Muscle layer of duodenum (tissue), 2 donors: ENCODE data around the gene MBNL3.
A peak's percentile ranks its signal among the peaks of the same experiment; 100 is the strongest.

Experiments
- H3K27ac ChIP-seq: one replicate; pipeline ENCODE4 v1.7.0; 2013; ENCODE audit warnings: mild to moderate bottlenecking, low read length
- H3K27me3 ChIP-seq: one replicate; pipeline ENCODE4 v1.7.0; 2013; ENCODE audit warnings: low read depth, mild to moderate bottlenecking, control low read depth, low read length
- H3K36me3 ChIP-seq, 2 donors: one replicate each; pipeline ENCODE4 v1.7.0; 2013; ENCODE audit warnings: low read length in 2 of 2, control low read depth in 1 of 2, mild to moderate bottlenecking in 1 of 2; ENCODE audit not compliant: insufficient read depth in 2 of 2, control insufficient read depth in 1 of 2
- H3K4me1 ChIP-seq, 2 donors: one replicate each; pipeline ENCODE4 v1.7.0; 2013; ENCODE audit warnings: low read length in 2 of 2, mild to moderate bottlenecking in 2 of 2, control low read depth in 1 of 2, moderate library complexity in 1 of 2; ENCODE audit not compliant: insufficient read depth in 2 of 2, control insufficient read depth in 1 of 2
- H3K4me3 ChIP-seq, 2 donors: one replicate each; pipeline ENCODE4 v1.7.0; 2013; ENCODE audit warnings: low read length in 2 of 2, low read depth in 1 of 2, mild to moderate bottlenecking in 1 of 2
- H3K9me3 ChIP-seq, 2 donors: one replicate each; pipeline ENCODE4 v1.7.0; 2013; ENCODE audit warnings: low read length in 2 of 2, control low read depth in 1 of 2, mild to moderate bottlenecking in 1 of 2; ENCODE audit not compliant: control insufficient read depth in 1 of 2
- donor health status: healthy.

MBNL3 gene, protein sequence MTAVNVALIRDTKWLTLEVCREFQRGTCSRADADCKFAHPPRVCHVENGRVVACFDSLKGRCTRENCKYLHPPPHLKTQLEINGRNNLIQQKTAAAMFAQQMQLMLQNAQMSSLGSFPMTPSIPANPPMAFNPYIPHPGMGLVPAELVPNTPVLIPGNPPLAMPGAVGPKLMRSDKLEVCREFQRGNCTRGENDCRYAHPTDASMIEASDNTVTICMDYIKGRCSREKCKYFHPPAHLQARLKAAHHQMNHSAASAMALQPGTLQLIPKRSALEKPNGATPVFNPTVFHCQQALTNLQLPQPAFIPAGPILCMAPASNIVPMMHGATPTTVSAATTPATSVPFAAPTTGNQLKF

GRCh38 chrX:132488819-132489577 is at the start of gene MBNL3:
TSS of gene MBNL3 (minus strand) at chrX:132489038. CDS start at chrX:132439611, 49,427 bp downstream.
- Histone ChIP-seq H3K27me3 (no peaks in the 10 kb centered on the region), H3K36me3 (no peaks in the 10 kb centered on the region), H3K4me3 (peak within 1 kb of the TSS; percentile 72 to 74), H3K27ac (peak within 1 kb of the TSS; percentile 72), H3K4me1 (peaks cover 3 to 4% of the 10 kb centered on the region in 2 donors), H3K9me3 (no peaks in the 10 kb centered on the region)

DNA sequence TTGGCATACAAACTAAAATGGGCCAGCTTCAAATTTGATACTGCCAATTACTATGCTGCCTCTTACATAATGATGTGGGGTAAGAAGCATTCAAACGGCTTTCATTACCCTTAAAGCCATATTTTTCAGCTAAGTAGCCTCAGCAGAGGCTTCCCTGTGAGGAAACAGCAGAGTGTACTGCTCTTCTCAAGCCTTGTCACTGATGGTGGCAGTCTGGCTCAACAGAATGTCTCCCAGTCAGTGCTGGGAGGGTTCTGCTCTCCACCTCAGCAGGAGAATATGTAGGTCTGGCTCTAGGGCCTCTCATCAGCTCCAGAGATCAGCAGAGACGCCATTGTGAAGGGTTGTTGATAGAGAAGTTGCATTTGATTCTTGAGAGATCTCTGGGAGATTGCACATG is 44.6 kb upstream of the MBNL3 start:
- no peak overlapping the region for H3K27ac ChIP-seq
- no peaks in the 10 kb centered on the region for H3K27me3 ChIP-seq
- H3K4me1 ChIP-seq, result no peaks in the 10 kb centered on the region

DNA sequence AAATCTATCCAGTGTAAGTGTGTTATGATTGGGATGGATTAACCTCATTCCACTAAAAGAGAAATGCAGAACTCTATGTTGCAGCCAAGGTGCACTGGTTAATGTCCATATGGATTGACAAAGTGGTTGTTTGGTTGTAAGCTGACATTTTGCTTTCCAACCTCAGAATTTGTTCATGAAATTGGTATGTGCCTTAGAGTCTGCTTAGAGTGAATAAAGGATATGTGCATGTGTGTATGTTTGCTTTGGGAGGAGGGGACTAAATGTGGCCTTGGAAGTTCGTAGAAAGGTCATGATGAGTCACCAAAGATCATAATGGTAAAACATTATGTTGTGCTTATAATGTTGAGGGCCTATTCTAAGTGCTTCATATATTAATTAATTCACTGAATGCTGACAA is 44.1 kb upstream of the MBNL3 start:
- Histone ChIP-seq H3K27me3 (no peaks in the 10 kb centered on the region), H3K27ac (no peak overlapping the region), H3K36me3 (no peaks in the 10 kb centered on the region)

More for the DNA sequence above, 44.6 kb upstream of the MBNL3 start:
- Histone ChIP-seq H3K36me3 (no peaks in the 10 kb centered on the region), H3K9me3 (no peaks in the 10 kb centered on the region), H3K4me3 (no peak overlapping the region)

GRCh38 chrX:132532097-132532496 is 43.3 kb upstream of the MBNL3 start:
- H3K27me3 ChIP-seq, result no peaks in the 10 kb centered on the region

More for the DNA sequence above, 44.1 kb upstream of the MBNL3 start:
- no peaks in the 10 kb centered on the region for H3K9me3 ChIP-seq
- H3K4me1 ChIP-seq, result no peaks in the 10 kb centered on the region
- no peak overlapping the region for H3K4me3 ChIP-seq

DNA sequence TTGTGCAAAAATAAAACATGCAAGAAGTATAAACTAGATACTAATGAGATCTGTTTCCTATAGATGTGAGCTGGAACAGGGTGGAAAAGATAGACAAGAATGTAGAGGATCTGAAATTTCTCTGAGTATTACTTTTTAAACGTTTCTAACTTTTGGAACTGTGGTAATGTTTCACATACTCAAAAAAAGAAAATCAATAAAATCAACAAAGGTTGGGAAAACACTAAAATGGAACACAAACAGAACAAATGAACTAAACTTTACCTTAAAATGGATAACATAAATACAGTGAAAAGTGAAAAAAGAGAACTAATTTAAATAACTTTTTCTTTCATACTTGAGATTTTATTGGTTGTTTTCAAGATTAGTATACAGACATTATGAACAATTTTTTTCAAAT is 32.0 kb upstream of the MBNL3 start:
- Histone ChIP-seq H3K4me3 (no peak overlapping the region), H3K9me3 (no peaks in the 10 kb centered on the region), H3K27me3 (no peaks in the 10 kb centered on the region), H3K27ac (no peak overlapping the region), H3K4me1 (no peaks in the 10 kb centered on the region), H3K36me3 (no peaks in the 10 kb centered on the region)

More at GRCh38 chrX:132532097-132532496, 43.3 kb upstream of the MBNL3 start:
- H3K4me1 ChIP-seq, result no peaks in the 10 kb centered on the region
- H3K4me3 ChIP-seq, result no peak overlapping the region
- no peaks in the 10 kb centered on the region for H3K9me3 ChIP-seq
- H3K36me3 ChIP-seq, result no peaks in the 10 kb centered on the region
- no peak overlapping the region for H3K27ac ChIP-seq

- no peak overlapping the region for H3K27ac ChIP-seq
- H3K4me3 ChIP-seq, result no peak overlapping the region
Measured at GRCh38 chrX:132520213-132520612, 31.4 kb upstream of the MBNL3 start.

GRCh38 chrX:132518401-132518800 is 29.6 kb upstream of the MBNL3 start:
- Histone ChIP-seq H3K4me3 (no peak overlapping the region), H3K9me3 (no peaks in the 10 kb centered on the region)

More at GRCh38 chrX:132520213-132520612, 31.4 kb upstream of the MBNL3 start:
- no peaks in the 10 kb centered on the region for H3K4me1 ChIP-seq
- H3K27me3 ChIP-seq, result no peaks in the 10 kb centered on the region
- no peaks in the 10 kb centered on the region for H3K9me3 ChIP-seq
- no peaks in the 10 kb centered on the region for H3K36me3 ChIP-seq

GRCh38 chrX:132508834-132509233 is 20.0 kb upstream of the MBNL3 start:
- Histone ChIP-seq H3K36me3 (no peaks in the 10 kb centered on the region), H3K4me1 (no peaks in the 10 kb centered on the region), H3K9me3 (no peaks in the 10 kb centered on the region), H3K4me3 (no peak overlapping the region), H3K27ac (no peak overlapping the region), H3K27me3 (no peaks in the 10 kb centered on the region)

More at GRCh38 chrX:132518401-132518800, 29.6 kb upstream of the MBNL3 start:
- H3K36me3 ChIP-seq, result no peaks in the 10 kb centered on the region
- H3K4me1 ChIP-seq, result no peaks in the 10 kb centered on the region
- no peaks in the 10 kb centered on the region for H3K27me3 ChIP-seq
- no peak overlapping the region for H3K27ac ChIP-seq

DNA sequence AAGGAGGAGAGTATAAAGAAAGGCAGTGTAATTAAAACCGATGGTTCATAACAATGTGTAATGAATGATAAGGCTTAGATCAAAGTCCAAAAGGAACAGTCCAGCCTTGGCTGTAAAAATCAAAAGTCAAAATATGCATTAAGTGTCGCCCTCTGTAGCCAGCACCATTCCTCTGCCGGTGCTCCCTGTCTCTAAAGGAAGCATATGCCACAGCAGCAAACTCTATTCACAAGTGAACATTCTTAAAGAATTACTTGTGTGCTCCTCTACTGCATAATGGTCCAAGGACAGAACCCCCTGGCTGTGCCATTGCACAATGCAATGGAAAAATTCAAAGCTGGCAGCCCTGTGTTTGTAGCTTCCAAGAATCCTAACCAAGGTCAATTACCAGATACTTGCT is 16.3 kb upstream of the MBNL3 start:
- Histone ChIP-seq H3K4me1 (no peaks in the 10 kb centered on the region), H3K9me3 (no peaks in the 10 kb centered on the region), H3K27ac (no peak overlapping the region), H3K4me3 (no peak overlapping the region), H3K36me3 (no peaks in the 10 kb centered on the region), H3K27me3 (no peaks in the 10 kb centered on the region)

DNA sequence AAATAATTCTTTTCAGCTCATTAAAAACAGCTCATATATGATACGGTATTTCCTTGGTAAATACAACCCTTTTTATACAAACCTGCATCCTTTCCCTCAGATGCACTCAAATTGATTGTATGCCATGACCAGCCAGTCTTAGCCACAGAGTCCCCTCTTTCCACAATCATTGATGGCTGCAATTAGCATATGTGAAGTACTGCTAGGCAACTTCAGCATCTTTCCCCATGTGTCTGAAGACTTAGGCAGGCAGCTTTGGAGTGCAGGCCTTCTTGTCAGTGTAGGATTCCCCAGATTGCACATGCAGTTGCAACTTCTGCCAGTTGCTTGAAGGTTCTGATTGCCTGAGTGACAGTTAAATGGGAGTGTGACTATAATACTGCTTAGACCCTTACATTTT is 15.6 kb upstream of the MBNL3 start:
- Histone ChIP-seq H3K4me1 (no peaks in the 10 kb centered on the region), H3K27ac (no peak overlapping the region), H3K4me3 (no peak overlapping the region), H3K9me3 (no peaks in the 10 kb centered on the region), H3K27me3 (no peaks in the 10 kb centered on the region), H3K36me3 (no peaks in the 10 kb centered on the region)

- H3K27me3 ChIP-seq, result no peaks in the 10 kb centered on the region
- no peaks in the 10 kb centered on the region for H3K4me1 ChIP-seq
- no peaks in the 10 kb centered on the region for H3K9me3 ChIP-seq
- H3K27ac ChIP-seq, result no peak overlapping the region
- no peaks in the 10 kb centered on the region for H3K36me3 ChIP-seq
- H3K4me3 ChIP-seq, result no peak overlapping the region
Measured at GRCh38 chrX:132501606-132502005, 12.8 kb upstream of the MBNL3 start.
